ENCODE data around the gene SDHA.

Gene SDHA

GRCh38 chr5:217494-218456, at the start of gene SDHA, which contains the start of gene CCDC127:
SDHA (plus strand) TSS chr5:218320; CDS start chr5:218356, 36 bp downstream.
CCDC127 (minus strand) TSS chr5:218153; CDS start chr5:216849, 1,304 bp downstream.
- DNase-seq: peak; percentile 97

- no peak for DNase-seq
These were observed 48.9 kb upstream of the SDHA start for GRCh38 chr5:169071-169727.

GRCh38 chr5:169728-170094, 48.4 kb upstream of the SDHA start:
- no peak for DNase-seq

- DNase-seq: no peak
These were observed 46.9 kb upstream of the SDHA start for GRCh38 chr5:170971-171800.

GRCh38 chr5:171801-172331, 46.3 kb upstream of the SDHA start:
- no peak for DNase-seq

GRCh38 chr5:172421-172820, 45.7 kb upstream of the SDHA start:
- DNase-seq: no peak

- no peak for DNase-seq
These were observed 45.3 kb upstream of the SDHA start for GRCh38 chr5:172841-173251.

GRCh38 chr5:173392-174290, 44.5 kb upstream of the SDHA start:
- DNase-seq: no peak

- DNase-seq: no peak
These were observed 43.9 kb upstream of the SDHA start for GRCh38 chr5:174291-174600.

- no peak for DNase-seq
These were observed 43.1 kb upstream of the SDHA start for GRCh38 chr5:174876-175465.

GRCh38 chr5:176296-176823, 41.8 kb upstream of the SDHA start:
- DNase-seq: no peak

GRCh38 chr5:178110-178509, 40.0 kb upstream of the SDHA start:
- DNase-seq: no peak

GRCh38 chr5:179401-179800, 38.7 kb upstream of the SDHA start:
- DNase-seq: no peak

GRCh38 chr5:180286-180918, 37.7 kb upstream of the SDHA start:
- DNase-seq: no peak

- DNase-seq: no peak
These were observed 37.0 kb upstream of the SDHA start for GRCh38 chr5:181160-181559.

GRCh38 chr5:181566-181965, 36.6 kb upstream of the SDHA start:
- DNase-seq: no peak

GRCh38 chr5:182126-182525, 36.0 kb upstream of the SDHA start:
- DNase-seq: no peak

- DNase-seq: no peak
These were observed 33.6 kb upstream of the SDHA start for GRCh38 chr5:184471-184870.

- DNase-seq: no peak
These were observed 32.7 kb upstream of the SDHA start for GRCh38 chr5:185095-186070.

Data from CD4-positive, alpha-beta T cell treated with Interleukin-10 for 1 hour (primary cell).